Heart left ventricle (tissue), 13 donors: Measurements from ENCODE around the gene FASTK.

Experiments used
- POLR2A ChIP-seq, 2 donors: fragments of 450-650 bp; IDR thresholded peaks; one replicate each; pipeline ENCODE4 v1.6.1; 2017; ENCODE audit warnings: antibody characterized with exemption in 2 of 2, mild to moderate bottlenecking in 2 of 2, moderate library complexity in 2 of 2
- TF ChIP-seq, protein P1 (sequence below), 12 donors: fragments of 200-600 bp; sonication (generic) in 4 of 12; IDR thresholded peaks; one replicate each; pipeline versions ENCODE4 v1.5.0 to v1.8.0; 2018 to 2022; ENCODE audit warnings: antibody characterized with exemption in 12 of 12, mild to moderate bottlenecking in 5 of 12
- donor health status: ischemic (EF 13 %, LVEDD 7.1; RV severe dilation, severe dysfunction).
- donor health status: DM: no; HTN: yes; CAD: no.
- donor health status: DM: no; HTN: no; CAD: no.
- donor health status: ischemic (EF 25% LVEDD 6.9; RV normal size, moderate dysfunction).
- donor health status: ischemic (EF 25% LVEDD 5.7; RV mildly dilated, moderate dysfunction).
- donor health status: ischemic (EF 35%, LVEDD 5.7; RV mildly dilated, moderate dysfunction).
- donor health status: nonischemic (EF 11% LVEDD 7.7; RV severe dilation, severe dysfunction).
- donor health status: DM: yes; HTN: yes; CAD: no.
- donor health status: PGD.
- donor health status: ischemic (EF 29% LVEDD 5.4; RV normal size, mild dysfunction).
- donor health status: nonischemic (EF 23%, LVEDD 6.1; RV moderate dilation, normal function).

DNA sequence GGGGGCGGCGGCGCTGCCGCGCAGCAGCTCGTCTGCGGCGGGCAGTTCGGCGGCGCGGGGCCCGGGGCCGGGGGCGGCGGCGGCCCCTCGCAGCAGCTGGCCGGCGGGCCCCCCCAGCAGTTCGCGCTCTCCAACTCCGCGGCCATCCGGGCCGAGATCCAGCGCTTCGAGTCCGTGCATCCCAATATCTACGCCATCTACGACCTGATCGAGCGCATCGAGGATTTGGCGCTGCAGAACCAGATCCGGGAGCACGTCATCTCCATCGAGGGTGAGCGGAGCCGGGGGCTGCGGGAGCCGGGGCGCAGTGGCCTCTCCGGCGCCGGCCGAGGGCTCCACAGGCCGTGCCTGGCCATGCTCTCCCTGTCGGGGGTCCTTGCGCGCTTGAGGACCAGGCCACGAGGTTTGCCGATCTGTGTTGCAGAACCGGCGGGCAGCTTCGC, 6.2 kb upstream of the FASTK start:
- TF ChIP-seq, protein P1, sequence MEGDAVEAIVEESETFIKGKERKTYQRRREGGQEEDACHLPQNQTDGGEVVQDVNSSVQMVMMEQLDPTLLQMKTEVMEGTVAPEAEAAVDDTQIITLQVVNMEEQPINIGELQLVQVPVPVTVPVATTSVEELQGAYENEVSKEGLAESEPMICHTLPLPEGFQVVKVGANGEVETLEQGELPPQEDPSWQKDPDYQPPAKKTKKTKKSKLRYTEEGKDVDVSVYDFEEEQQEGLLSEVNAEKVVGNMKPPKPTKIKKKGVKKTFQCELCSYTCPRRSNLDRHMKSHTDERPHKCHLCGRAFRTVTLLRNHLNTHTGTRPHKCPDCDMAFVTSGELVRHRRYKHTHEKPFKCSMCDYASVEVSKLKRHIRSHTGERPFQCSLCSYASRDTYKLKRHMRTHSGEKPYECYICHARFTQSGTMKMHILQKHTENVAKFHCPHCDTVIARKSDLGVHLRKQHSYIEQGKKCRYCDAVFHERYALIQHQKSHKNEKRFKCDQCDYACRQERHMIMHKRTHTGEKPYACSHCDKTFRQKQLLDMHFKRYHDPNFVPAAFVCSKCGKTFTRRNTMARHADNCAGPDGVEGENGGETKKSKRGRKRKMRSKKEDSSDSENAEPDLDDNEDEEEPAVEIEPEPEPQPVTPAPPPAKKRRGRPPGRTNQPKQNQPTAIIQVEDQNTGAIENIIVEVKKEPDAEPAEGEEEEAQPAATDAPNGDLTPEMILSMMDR (IDR thresholded peaks at IDR 0.05) = no peak
- TF ChIP-seq POLR2A (IDR thresholded peaks at IDR 0.05) = no peak
